Measurements from ENCODE around the gene MPRIP. TPM values are rescaled to one million over a fixed set of nuclear protein-coding genes. Genes with fewer than 3 reads are reported as not detected.

MPRIP gene
- total RNA-seq, 1 experiment from 2014 or later = 140 TPM

DNA sequence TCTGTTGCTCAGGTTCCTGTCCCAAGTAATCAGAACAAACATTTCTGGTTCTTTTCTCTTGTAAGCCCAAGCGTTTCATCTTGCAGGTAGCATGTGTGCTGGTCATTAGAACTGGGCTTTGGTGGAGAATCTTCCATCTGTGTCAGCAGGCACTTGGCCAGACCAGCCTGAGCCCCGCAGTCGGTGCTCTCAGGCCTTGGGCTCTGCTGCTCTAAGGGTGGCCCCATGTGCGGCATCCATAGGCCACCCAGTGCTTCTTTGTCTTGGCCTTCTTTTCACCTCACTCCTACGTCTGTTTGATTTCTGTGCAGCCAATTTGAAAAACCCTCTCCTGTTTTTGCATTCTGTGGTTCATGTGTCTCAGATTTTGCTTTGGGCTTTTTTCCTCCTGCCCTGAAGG lies 112.3 kb downstream of the MPRIP start (continued):
- TF ChIP-seq AR (CRISPR knock-in tag; IDR thresholded peaks at IDR 0.05) = no peak
- no peak for TF ChIP-seq NR3C1 (CRISPR knock-in tag; conservative IDR thresholded peaks at IDR 0.05; ENCODE audit: low read depth)
- TF ChIP-seq, protein P1, sequence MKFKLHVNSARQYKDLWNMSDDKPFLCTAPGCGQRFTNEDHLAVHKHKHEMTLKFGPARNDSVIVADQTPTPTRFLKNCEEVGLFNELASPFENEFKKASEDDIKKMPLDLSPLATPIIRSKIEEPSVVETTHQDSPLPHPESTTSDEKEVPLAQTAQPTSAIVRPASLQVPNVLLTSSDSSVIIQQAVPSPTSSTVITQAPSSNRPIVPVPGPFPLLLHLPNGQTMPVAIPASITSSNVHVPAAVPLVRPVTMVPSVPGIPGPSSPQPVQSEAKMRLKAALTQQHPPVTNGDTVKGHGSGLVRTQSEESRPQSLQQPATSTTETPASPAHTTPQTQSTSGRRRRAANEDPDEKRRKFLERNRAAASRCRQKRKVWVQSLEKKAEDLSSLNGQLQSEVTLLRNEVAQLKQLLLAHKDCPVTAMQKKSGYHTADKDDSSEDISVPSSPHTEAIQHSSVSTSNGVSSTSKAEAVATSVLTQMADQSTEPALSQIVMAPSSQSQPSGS (CRISPR knock-in tag; IDR thresholded peaks at IDR 0.05; ENCODE audit: borderline replicate concordance, low read depth) = no peak
- TF ChIP-seq, protein P2, sequence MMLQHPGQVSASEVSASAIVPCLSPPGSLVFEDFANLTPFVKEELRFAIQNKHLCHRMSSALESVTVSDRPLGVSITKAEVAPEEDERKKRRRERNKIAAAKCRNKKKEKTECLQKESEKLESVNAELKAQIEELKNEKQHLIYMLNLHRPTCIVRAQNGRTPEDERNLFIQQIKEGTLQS (CRISPR knock-in tag; conservative IDR thresholded peaks at IDR 0.05) = no peak
- TF ChIP-seq FOXJ3 (CRISPR knock-in tag; IDR thresholded peaks at IDR 0.05; ENCODE audit: borderline replicate concordance) = no peak
- TF ChIP-seq, protein P3, sequence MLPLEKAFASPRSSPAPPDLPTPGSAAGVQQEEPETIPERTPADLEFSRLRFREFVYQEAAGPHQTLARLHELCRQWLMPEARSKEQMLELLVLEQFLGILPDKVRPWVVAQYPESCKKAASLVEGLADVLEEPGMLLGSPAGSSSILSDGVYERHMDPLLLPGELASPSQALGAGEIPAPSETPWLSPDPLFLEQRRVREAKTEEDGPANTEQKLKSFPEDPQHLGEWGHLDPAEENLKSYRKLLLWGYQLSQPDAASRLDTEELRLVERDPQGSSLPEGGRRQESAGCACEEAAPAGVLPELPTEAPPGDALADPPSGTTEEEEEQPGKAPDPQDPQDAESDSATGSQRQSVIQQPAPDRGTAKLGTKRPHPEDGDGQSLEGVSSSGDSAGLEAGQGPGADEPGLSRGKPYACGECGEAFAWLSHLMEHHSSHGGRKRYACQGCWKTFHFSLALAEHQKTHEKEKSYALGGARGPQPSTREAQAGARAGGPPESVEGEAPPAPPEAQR (CRISPR knock-in tag; IDR thresholded peaks at IDR 0.05) = no peak

DNA sequence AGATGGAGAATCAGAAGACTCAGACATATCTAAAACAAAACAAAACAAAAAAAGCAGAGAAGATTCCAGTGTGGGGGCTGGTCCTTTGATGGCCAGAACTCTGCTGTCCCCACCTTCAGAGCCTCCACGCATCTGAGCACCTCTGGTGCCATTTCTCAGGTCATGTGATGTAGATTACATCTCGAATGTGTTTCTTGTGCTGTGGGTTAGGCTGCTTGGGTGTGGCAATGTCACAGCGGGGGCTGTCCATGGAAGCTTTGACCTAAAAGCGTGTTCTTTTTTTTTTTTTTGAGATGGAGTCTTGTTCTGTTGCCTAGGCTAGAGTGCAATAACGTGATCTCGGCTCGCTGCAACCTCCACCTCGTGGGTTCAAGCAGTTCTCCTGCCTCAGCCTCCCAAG lies 112.7 kb downstream of the MPRIP start:
- H3K4me3 Mint-ChIP-seq = no peak overlapping the region
- peaks cover 57% of the 10 kb centered on the region for H3K36me3 Mint-ChIP-seq
- H3K4me1 Mint-ChIP-seq = no peaks in the 10 kb centered on the region
- DNase-seq (ENCODE audit: low spot score) = no peak
- ChIA-PET CTCF (interaction anchor here (0.6 to 3.0 kb wide), 4 partner anchors 14 to 115 kb away, joined by 3 to 21 read pairs (median 3); no protein-coding TSS in a partner anchor), POLR2A (no interaction called here)
- H3K27ac Mint-ChIP-seq = no peak overlapping the region
- ATAC-seq = no peak
- H3K27me3 Mint-ChIP-seq (ENCODE audit: low read depth) = no peaks in the 10 kb centered on the region
- no peaks in the 10 kb centered on the region for H3K9me3 Mint-ChIP-seq
- TF ChIP-seq, protein P3 (CRISPR knock-in tag; IDR thresholded peaks at IDR 0.05) = no peak
- TF ChIP-seq, protein P4, sequence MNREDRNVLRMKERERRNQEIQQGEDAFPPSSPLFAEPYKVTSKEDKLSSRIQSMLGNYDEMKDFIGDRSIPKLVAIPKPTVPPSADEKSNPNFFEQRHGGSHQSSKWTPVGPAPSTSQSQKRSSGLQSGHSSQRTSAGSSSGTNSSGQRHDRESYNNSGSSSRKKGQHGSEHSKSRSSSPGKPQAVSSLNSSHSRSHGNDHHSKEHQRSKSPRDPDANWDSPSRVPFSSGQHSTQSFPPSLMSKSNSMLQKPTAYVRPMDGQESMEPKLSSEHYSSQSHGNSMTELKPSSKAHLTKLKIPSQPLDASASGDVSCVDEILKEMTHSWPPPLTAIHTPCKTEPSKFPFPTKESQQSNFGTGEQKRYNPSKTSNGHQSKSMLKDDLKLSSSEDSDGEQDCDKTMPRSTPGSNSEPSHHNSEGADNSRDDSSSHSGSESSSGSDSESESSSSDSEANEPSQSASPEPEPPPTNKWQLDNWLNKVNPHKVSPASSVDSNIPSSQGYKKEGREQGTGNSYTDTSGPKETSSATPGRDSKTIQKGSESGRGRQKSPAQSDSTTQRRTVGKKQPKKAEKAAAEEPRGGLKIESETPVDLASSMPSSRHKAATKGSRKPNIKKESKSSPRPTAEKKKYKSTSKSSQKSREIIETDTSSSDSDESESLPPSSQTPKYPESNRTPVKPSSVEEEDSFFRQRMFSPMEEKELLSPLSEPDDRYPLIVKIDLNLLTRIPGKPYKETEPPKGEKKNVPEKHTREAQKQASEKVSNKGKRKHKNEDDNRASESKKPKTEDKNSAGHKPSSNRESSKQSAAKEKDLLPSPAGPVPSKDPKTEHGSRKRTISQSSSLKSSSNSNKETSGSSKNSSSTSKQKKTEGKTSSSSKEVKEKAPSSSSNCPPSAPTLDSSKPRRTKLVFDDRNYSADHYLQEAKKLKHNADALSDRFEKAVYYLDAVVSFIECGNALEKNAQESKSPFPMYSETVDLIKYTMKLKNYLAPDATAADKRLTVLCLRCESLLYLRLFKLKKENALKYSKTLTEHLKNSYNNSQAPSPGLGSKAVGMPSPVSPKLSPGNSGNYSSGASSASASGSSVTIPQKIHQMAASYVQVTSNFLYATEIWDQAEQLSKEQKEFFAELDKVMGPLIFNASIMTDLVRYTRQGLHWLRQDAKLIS (CRISPR knock-in tag; IDR thresholded peaks at IDR 0.05; ENCODE audit: borderline replicate concordance) = no peak
- TF ChIP-seq, protein P5, sequence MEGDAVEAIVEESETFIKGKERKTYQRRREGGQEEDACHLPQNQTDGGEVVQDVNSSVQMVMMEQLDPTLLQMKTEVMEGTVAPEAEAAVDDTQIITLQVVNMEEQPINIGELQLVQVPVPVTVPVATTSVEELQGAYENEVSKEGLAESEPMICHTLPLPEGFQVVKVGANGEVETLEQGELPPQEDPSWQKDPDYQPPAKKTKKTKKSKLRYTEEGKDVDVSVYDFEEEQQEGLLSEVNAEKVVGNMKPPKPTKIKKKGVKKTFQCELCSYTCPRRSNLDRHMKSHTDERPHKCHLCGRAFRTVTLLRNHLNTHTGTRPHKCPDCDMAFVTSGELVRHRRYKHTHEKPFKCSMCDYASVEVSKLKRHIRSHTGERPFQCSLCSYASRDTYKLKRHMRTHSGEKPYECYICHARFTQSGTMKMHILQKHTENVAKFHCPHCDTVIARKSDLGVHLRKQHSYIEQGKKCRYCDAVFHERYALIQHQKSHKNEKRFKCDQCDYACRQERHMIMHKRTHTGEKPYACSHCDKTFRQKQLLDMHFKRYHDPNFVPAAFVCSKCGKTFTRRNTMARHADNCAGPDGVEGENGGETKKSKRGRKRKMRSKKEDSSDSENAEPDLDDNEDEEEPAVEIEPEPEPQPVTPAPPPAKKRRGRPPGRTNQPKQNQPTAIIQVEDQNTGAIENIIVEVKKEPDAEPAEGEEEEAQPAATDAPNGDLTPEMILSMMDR (IDR thresholded peaks at IDR 0.05) = no peak
- TF ChIP-seq ZNF232 (CRISPR knock-in tag; IDR thresholded peaks at IDR 0.05) = no peak
- no peak for TF ChIP-seq NR2C2 (CRISPR knock-in tag; IDR thresholded peaks at IDR 0.05)
- TF ChIP-seq FOXP1 (CRISPR knock-in tag; IDR thresholded peaks at IDR 0.05; ENCODE audit: borderline replicate concordance) = no peak
- TF ChIP-seq RELA (CRISPR knock-in tag; IDR thresholded peaks at IDR 0.05; ENCODE audit: borderline replicate concordance) = no peak
- TF ChIP-seq, protein P6, sequence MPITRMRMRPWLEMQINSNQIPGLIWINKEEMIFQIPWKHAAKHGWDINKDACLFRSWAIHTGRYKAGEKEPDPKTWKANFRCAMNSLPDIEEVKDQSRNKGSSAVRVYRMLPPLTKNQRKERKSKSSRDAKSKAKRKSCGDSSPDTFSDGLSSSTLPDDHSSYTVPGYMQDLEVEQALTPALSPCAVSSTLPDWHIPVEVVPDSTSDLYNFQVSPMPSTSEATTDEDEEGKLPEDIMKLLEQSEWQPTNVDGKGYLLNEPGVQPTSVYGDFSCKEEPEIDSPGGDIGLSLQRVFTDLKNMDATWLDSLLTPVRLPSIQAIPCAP (CRISPR knock-in tag; IDR thresholded peaks at IDR 0.05) = no peak
- TF ChIP-seq, protein P7, sequence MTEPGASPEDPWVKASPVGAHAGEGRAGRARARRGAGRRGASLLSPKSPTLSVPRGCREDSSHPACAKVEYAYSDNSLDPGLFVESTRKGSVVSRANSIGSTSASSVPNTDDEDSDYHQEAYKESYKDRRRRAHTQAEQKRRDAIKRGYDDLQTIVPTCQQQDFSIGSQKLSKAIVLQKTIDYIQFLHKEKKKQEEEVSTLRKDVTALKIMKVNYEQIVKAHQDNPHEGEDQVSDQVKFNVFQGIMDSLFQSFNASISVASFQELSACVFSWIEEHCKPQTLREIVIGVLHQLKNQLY (CRISPR knock-in tag; IDR thresholded peaks at IDR 0.05) = no peak
- no peak for TF ChIP-seq MXD4 (CRISPR knock-in tag; IDR thresholded peaks at IDR 0.05; ENCODE audit: borderline replicate concordance)
